Cardiac muscle cell (in vitro differentiated cells and primary cell): ENCODE results near the gene OSBP. TPM values are rescaled to one million over a fixed set of nuclear protein-coding genes. Genes with fewer than 3 reads are reported as not detected.

Experiments
- DNase-seq, 2 donors: peaks; one replicate each; pipeline versions ENCODE4 v3.0.0 to v3.0.0-alpha.2; 2010 to 2017; ENCODE audit warnings: low read depth in 1 of 2, low spot score in 1 of 2
- H3K27ac ChIP-seq: fragments of 200-600 bp; sonication (generic); 2 replicates; pipeline ENCODE4 v1.5.1; 2016
- H3K27me3 ChIP-seq: fragments of 200-600 bp; sonication (generic); 2 replicates; pipeline ENCODE4 v1.6.0; 2016; ENCODE audit warnings: control low read depth
- H3K36me3 ChIP-seq: fragments of 200-600 bp; sonication (generic); 2 replicates; pipeline ENCODE4 v1.5.1; 2016; ENCODE audit warnings: control low read depth
- H3K4me1 ChIP-seq: fragments of 200-600 bp; sonication (generic); 2 replicates; pipeline ENCODE4 v1.8.1; 2017; ENCODE audit warnings: low read depth, mild to moderate bottlenecking, mixed run types
- H3K4me3 ChIP-seq: fragments of 200-600 bp; sonication (generic); 2 replicates; pipeline ENCODE4 v1.5.1; 2016; ENCODE audit warnings: mild to moderate bottlenecking
- H3K9me3 ChIP-seq: fragments of 200-600 bp; sonication (generic); 2 replicates; pipeline ENCODE4 v1.5.1; 2017; ENCODE audit warnings: low read depth, mild to moderate bottlenecking, control low read depth
- polyA plus RNA-seq: library from polyadenylated mRNA; unstranded; fragments of >200 nt; fragmentation: Nextera tagmentation; extraction: Ambion mirVana; gene quantifications from 2 replicates; pipeline ENCODE4 v1.2.1, GENCODE V29; 2016
- total RNA-seq: library from RNA; depleted of rRNA; stranded (reverse); fragments of >200 nt; gene quantifications from 2 replicates; pipeline ENCODE4 v1.2.3, GENCODE V29; 2016
- TF ChIP-seq, protein P1 (sequence below): IDR thresholded peaks from 2 replicates; pipeline ENCODE4 v1.5.1; 2012; ENCODE audit warnings: low read depth, mild to moderate bottlenecking, low read length

OSBP gene
- total and polyA plus RNA-seq, 2 experiments from 2014 or later: 27.3 to 30.7 TPM

DNA sequence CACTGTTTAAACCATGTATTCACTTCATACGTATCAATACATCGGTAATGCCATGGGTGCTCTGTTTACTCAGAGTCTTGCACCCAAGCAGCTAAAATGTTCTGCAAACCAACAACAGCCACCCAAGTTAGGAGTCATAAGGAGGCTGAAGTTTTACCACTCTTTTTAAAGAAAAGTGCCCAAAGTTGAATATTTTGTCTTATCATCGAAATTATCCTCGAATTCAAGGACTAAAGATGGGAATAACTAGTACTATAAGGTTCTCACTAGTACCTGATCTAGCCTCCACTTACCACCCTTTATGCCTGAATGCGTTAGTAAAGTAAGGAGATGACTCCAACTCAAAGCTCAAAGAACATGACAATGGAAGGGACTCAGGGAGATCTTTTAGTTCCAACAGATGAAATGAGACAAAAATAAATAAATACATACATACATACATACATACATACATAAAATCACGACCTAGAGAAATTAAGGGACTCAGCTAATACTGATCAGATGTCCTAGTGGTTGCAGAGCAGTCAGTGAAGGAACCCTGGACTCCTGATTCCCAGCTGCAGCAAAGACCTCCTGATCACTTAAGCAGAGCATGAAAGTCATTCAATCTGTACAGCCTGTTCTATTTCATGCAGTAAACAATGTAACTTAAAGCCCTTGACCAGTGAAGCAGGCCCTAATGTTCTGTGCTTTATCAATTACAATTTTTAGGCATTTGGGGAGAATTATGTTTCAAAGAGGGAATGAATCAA is 7.7 kb downstream of the OSBP start:
- Histone ChIP-seq H3K27ac (no peak overlapping the region), H3K4me3 (no peak overlapping the region), H3K36me3 (peaks cover 55% of the 10 kb centered on the region), H3K4me1 (peaks cover 30% of the 10 kb centered on the region), H3K27me3 (no peaks in the 10 kb centered on the region), H3K9me3 (no peaks in the 10 kb centered on the region)
- DNase-seq: no peak
- TF ChIP-seq, protein P1, sequence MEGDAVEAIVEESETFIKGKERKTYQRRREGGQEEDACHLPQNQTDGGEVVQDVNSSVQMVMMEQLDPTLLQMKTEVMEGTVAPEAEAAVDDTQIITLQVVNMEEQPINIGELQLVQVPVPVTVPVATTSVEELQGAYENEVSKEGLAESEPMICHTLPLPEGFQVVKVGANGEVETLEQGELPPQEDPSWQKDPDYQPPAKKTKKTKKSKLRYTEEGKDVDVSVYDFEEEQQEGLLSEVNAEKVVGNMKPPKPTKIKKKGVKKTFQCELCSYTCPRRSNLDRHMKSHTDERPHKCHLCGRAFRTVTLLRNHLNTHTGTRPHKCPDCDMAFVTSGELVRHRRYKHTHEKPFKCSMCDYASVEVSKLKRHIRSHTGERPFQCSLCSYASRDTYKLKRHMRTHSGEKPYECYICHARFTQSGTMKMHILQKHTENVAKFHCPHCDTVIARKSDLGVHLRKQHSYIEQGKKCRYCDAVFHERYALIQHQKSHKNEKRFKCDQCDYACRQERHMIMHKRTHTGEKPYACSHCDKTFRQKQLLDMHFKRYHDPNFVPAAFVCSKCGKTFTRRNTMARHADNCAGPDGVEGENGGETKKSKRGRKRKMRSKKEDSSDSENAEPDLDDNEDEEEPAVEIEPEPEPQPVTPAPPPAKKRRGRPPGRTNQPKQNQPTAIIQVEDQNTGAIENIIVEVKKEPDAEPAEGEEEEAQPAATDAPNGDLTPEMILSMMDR: no peak

DNA sequence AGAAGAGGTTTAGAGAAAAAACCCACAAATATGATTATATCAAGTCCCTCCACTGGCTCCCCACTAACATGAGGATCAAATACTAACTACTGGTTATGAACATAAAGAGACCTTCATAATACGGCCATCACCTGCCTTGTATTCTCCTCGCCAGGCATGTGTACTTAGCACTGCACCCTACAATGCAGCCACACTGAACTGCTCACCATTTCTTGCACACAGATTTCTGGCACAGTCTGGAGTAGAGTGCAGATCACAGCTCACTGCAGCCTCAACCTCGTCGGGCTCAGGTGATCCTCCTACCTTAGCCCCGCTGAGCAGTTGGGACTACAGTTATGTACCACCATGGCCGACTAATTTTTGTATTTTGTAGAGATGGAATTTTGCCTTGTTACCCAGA is 13.1 kb downstream of the OSBP start:
- H3K4me1 ChIP-seq: no peaks in the 10 kb centered on the region
- TF ChIP-seq, protein P1: no peak
- no peak for DNase-seq
- no peaks in the 10 kb centered on the region for H3K9me3 ChIP-seq
- peaks cover 87% of the 10 kb centered on the region for H3K36me3 ChIP-seq
- no peaks in the 10 kb centered on the region for H3K27me3 ChIP-seq
- no peak overlapping the region for H3K27ac ChIP-seq
- no peak overlapping the region for H3K4me3 ChIP-seq

DNA sequence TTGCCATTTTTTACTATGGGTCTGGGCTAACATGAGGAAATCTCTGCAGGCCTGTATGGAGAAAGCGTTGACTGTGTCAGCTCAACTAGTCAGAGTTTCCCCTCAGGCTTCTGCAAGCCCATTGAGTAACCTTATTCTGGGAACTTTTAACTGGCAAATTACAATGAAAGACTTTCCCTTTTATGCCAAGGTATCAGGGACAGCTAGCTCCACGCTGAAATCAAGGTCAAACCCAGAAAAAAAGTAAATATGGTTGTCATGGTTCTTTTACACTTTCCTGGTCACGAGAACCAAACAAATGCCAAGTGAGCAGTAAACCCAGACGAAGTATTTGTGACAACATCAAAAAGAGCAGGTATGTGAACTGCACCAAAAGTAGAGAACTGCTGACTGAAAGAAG is 13.8 kb downstream of the OSBP start:
- Histone ChIP-seq H3K36me3 (peaks cover 80% of the 10 kb centered on the region), H3K27me3 (no peaks in the 10 kb centered on the region), H3K4me3 (no peak overlapping the region), H3K27ac (no peak overlapping the region), H3K9me3 (no peaks in the 10 kb centered on the region), H3K4me1 (no peaks in the 10 kb centered on the region)
- TF ChIP-seq, protein P1: no peak
- DNase-seq: no peak

DNA sequence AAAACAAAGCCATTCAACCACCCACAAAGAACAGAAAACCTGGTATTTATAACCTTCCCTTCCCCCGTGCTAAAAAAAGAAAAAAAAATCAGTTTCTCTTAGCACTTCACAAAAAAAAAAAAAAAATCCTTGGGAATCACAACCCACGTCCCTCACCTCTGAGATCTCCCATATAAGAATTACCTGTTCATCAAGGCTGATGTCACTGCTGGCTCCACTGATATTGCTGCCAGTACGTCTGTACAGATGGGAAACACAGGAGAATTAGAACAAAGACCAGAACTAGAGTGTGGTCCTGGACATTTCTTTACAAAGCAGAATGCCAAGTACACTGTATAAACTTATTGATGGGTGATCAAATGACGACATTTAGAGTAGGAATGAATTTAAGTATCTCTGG is 14.9 kb downstream of the OSBP start:
- Histone ChIP-seq H3K27ac (no peak overlapping the region), H3K9me3 (no peaks in the 10 kb centered on the region), H3K27me3 (no peaks in the 10 kb centered on the region), H3K4me1 (no peaks in the 10 kb centered on the region), H3K4me3 (no peak overlapping the region), H3K36me3 (peaks cover 69% of the 10 kb centered on the region)
- TF ChIP-seq, protein P1: no peak
- DNase-seq: no peak

DNA sequence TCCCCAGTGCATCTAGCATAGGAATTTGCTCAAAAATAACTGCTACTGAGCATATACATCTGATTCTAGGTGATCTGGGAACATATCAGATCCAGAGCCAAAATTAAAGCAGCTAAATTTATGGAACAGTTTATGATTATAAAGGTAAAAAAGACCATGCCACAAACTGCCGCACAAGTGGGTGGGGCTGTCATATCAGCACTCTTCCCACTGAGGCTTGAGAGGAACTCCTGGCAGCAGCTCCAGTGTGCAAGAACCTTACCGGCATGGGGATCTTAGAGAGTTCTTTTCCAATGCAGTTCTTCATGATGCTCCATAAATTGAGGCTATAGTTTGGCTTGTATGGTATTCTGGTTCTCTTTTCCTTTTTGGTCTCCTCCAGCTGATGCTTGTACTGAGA is 15.3 kb downstream of the OSBP start:
- no peak for DNase-seq

More for the DNA sequence above, 15.3 kb downstream of the OSBP start:
- no peaks in the 10 kb centered on the region for H3K27me3 ChIP-seq
- H3K9me3 ChIP-seq: no peaks in the 10 kb centered on the region
- H3K36me3 ChIP-seq: peaks cover 69% of the 10 kb centered on the region
- no peak overlapping the region for H3K27ac ChIP-seq
- TF ChIP-seq, protein P1: no peak
- H3K4me3 ChIP-seq: no peak overlapping the region
- H3K4me1 ChIP-seq: no peaks in the 10 kb centered on the region
